GM19193 (cell line): ENCODE results near the gene TRAPPC12.

ENCODE experiments used
- POLR2A ChIP-seq: IDR thresholded peaks from 4 replicates; pipeline ENCODE4 v1.6.1; 2011; ENCODE audit not compliant: insufficient read depth, insufficient read length; ENCODE audit errors: extremely low read depth

TRAPPC12 gene

DNA sequence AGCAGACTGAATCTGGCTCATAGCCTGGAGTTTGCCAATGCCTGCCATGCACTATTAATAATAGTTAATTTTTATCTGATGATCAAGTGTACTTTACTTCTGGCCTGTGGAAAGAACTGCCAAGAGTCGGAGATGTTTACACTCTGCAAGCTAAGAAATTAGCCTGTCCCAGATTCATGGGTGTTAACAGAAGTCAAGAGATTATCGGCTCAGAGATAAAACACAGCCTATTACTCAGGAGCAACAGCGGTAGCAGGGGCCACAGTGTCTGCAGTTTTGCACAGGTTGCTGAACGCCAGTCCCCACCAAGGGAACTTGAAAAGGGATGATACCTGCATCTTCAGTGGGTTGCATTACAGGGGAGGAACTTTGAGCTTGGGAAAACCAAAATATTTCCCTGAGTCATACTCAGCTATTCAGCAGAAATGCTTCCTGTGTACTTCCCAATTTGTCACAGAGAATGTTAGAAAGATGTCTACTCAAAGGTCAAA lies 144.1 kb downstream of the TRAPPC12 start:
- no peak for TF ChIP-seq POLR2A

DNA sequence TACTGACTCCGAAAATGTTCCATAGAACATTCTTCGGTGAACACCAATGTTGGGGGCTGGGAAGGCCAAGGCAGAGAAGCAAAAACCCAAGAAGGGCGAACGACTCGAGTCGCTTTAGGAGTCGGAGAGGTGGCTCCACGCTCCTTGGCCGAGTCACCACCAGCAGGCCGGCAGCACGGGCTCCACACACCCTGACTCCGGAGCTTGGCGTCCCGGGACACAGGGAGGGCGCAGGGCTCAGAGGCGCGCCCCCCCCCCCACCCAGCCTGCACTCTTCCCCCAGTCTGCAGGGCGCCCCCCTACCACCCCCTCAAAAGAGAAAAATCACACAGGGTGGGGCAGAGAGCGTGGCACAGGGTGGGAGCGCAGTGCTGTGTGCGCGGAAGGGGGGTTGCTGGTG lies 147.4 kb downstream of the TRAPPC12 start:
- TF ChIP-seq POLR2A = no peak

- TF ChIP-seq POLR2A = no peak
Observed at GRCh38 chr2:3527886-3528785, 148.6 kb downstream of the TRAPPC12 start.
